Subcutaneous adipose tissue (tissue), 4 donors: ENCODE measurements around the gene NBPF10. TPM values are rescaled to one million over a fixed set of nuclear protein-coding genes. Genes with fewer than 3 reads are reported as not detected.
"Not testable (repeated sequence)": the region's sequence is repeated elsewhere in the genome, so short reads cannot be mapped to it uniquely, and the experiment has no call there.

Experiments used
- total RNA-seq, 4 donors: library from RNA; depleted of rRNA; stranded (reverse); fragments of >200 nt; gene quantifications; one replicate each; pipeline ENCODE4 v1.1.0, GENCODE V29; 2016
- TF ChIP-seq, protein P1 (sequence below): fragments of 450-650 bp; IDR thresholded peaks from one replicate; pipeline ENCODE4 v1.5.1; 2016; ENCODE audit warnings: low read depth, mild to moderate bottlenecking, control low read depth, antibody characterized with exemption, moderate library complexity

The NBPF10 gene
- total RNA-seq, result 1 to 10 TPM in 3 of 4 donors, under 1 TPM in 1; 0.98 to 5.3 (median 3.7) TPM

DNA sequence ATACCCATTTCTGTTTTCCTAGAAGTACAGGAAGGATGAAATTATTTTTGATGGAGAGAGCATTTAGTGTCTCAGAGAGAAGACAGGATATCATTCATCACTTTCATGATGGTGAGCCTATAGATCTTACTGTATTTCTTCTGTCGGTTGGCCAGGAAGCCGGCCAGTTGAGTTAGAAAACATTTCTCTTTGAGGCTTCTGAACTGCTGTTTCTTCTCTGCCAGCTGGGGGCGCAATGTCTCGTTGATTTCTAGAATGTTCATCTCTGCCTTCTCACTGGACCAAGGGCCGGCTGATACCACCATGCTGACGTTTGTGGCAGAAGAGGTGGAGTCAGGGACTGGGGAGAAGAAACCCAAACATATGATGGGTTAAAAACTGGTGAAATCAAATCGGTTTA, at the start of gene NBPF10:
Gene NBPF10 (minus strand): TSS at position 340 of the 400 bp plus-strand sequence. CDS start 35 bp downstream, at position 305.
- TF ChIP-seq, protein P1, sequence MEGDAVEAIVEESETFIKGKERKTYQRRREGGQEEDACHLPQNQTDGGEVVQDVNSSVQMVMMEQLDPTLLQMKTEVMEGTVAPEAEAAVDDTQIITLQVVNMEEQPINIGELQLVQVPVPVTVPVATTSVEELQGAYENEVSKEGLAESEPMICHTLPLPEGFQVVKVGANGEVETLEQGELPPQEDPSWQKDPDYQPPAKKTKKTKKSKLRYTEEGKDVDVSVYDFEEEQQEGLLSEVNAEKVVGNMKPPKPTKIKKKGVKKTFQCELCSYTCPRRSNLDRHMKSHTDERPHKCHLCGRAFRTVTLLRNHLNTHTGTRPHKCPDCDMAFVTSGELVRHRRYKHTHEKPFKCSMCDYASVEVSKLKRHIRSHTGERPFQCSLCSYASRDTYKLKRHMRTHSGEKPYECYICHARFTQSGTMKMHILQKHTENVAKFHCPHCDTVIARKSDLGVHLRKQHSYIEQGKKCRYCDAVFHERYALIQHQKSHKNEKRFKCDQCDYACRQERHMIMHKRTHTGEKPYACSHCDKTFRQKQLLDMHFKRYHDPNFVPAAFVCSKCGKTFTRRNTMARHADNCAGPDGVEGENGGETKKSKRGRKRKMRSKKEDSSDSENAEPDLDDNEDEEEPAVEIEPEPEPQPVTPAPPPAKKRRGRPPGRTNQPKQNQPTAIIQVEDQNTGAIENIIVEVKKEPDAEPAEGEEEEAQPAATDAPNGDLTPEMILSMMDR, result not testable (repeated sequence)

Other genes with a start within 250 kb of the NBPF10 start
- gene ITGA10, start 234.8 kb downstream of the NBPF10 start, total RNA-seq, result 1 to 10 TPM in 3 of 4 donors, under 1 TPM in 1; 0.75 to 2.6 (median 1.6) TPM
- gene PEX11B, start 226.1 kb downstream of the NBPF10 start, total RNA-seq, result 10 to 100 TPM; 17.0 to 21.1 (median 20.3) TPM
- 100 to 1,000 TPM; 104 to 115 (median 107) TPM for gene RBM8A, start 217.3 kb downstream of the NBPF10 start, total RNA-seq
- 10 to 100 TPM; 21.4 to 26.4 (median 22.5) TPM for gene LIX1L, start 186.8 kb downstream of the NBPF10 start, total RNA-seq
- 1 to 10 TPM in 1 of 4 donors, under 1 TPM in 2, not detected in 1; 0.22 to 1.9 (median 0.34) TPM for gene ANKRD34A, start 180.2 kb downstream of the NBPF10 start, total RNA-seq
- 10 to 100 TPM; 19.6 to 39.9 (median 32.8) TPM for gene POLR3GL, start 180.1 kb downstream of the NBPF10 start, total RNA-seq
- gene TXNIP, start 148.2 kb downstream of the NBPF10 start, total RNA-seq, result 1,000 to 10,000 TPM; 3,407 to 4,253 (median 3,725) TPM
- not detected for gene HJV, start 123.1 kb downstream of the NBPF10 start, total RNA-seq
- 100 to 1,000 TPM in 2 of 4 donors, 10 to 100 TPM in 2; 52.0 to 109 (median 89.3) TPM for gene NOTCH2NLA, start 84.2 kb upstream of the NBPF10 start, total RNA-seq